ENCODE measurements around the gene MGAT5.

DNA sequence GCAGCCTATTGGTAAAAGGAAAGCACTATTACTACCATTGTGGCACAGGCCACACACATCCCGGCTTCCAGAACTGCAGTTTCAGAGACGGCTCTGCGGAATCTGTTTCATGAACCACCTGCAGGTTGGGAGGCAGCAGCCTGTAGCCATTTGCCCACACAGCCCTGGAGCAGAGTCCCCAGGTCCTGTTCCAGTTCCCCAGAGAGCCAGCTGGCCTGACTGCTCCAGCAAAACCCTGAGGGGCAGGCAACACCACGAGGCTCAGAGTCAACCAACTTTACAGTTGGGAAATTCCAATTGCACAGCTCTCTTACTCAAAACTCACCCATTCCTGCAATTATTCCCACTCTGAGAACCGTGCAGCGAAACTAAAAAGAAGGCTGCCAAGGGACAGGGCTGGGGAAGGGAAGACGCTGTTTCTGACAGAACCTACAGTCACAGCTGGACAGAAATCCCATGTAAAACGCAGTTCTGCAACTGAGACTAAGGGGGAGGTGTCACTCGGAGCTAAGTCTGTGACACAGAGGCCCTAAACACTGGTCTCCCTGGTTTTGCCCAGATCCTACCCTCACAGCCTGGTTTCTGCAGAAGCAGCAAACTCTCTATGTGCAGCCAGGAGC is 245.5 kb downstream of the MGAT5 start:
- TF ChIP-seq, protein P1, sequence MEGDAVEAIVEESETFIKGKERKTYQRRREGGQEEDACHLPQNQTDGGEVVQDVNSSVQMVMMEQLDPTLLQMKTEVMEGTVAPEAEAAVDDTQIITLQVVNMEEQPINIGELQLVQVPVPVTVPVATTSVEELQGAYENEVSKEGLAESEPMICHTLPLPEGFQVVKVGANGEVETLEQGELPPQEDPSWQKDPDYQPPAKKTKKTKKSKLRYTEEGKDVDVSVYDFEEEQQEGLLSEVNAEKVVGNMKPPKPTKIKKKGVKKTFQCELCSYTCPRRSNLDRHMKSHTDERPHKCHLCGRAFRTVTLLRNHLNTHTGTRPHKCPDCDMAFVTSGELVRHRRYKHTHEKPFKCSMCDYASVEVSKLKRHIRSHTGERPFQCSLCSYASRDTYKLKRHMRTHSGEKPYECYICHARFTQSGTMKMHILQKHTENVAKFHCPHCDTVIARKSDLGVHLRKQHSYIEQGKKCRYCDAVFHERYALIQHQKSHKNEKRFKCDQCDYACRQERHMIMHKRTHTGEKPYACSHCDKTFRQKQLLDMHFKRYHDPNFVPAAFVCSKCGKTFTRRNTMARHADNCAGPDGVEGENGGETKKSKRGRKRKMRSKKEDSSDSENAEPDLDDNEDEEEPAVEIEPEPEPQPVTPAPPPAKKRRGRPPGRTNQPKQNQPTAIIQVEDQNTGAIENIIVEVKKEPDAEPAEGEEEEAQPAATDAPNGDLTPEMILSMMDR (IDR thresholded peaks at IDR 0.05) = no peak
- no peak for TF ChIP-seq POLR2A (IDR thresholded peaks at IDR 0.05)
